GM18909 (cell line): ENCODE data around the gene RPS2.
A peak's percentile ranks its signal among the peaks of the same experiment; 100 is the strongest.
"Not testable (repeated sequence)": the region's sequence is repeated elsewhere in the genome, so short reads cannot be mapped to it uniquely, and the experiment has no call there.

Source experiments
- ATAC-seq: cut with Tn5 transposase; IDR thresholded peaks from one replicate; pipeline ENCODE4 v1.9.1; 2021; ENCODE audit warnings: mild to moderate bottlenecking; ENCODE audit not compliant: unreplicated experiment, poor library complexity

RPS2 gene

DNA sequence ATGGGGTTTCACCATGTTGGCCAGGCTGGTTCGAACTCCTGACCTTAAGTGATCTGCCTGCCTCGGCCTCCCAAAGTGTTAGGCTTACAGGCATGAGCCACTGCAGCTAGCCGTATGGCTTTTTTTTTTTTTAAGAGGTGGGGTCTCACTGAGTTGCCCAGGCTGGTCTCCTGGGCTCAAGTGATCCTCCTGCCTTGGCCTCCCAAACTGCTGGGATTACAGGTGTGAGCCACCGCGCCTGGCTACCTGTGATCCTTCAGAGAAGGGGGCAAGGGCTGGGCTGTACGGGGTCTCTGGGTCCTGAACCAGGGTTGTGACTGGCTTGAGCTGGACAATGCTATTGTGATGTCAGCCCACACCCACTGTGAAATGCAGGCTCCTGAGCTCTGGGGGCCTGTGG, 1.8 kb upstream of the RPS2 start, which contains the start of gene RNF151:
RNF151 (plus strand) TSS at position 397 of the 400 bp plus-strand sequence. CDS start 26 bp downstream, outside the sequence.
- no peak for ATAC-seq

DNA sequence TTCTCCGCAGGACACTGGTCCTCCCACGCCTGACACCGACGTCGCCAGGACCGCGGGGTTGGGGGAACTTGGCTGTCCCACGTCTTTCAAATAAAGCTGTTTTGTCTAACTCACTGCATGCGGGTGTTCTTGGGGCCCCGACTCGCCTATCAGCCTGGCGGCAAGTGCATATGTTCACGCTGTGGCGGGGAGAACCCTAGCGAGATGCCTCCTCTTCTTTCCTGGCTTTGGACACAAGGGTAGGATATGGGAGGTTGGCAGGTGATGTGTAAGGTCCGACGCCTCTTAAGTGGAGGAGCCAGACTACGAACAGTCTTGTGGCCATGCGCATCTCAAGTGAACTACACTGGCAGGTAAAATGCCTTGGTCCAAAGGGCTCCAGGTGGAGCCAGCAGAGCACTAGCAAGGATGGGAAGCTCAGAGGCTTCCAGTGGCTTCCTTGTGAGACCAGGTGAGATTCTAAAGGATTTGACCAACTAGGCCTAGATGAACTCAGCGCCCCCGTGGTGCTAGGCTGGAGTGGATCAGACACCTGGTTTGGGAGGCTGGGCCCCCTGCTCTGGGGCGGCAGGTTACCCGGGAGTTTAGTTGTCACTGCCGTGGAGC, 873 bp upstream of the RPS2 start:
- ATAC-seq: peak; percentile 2

DNA sequence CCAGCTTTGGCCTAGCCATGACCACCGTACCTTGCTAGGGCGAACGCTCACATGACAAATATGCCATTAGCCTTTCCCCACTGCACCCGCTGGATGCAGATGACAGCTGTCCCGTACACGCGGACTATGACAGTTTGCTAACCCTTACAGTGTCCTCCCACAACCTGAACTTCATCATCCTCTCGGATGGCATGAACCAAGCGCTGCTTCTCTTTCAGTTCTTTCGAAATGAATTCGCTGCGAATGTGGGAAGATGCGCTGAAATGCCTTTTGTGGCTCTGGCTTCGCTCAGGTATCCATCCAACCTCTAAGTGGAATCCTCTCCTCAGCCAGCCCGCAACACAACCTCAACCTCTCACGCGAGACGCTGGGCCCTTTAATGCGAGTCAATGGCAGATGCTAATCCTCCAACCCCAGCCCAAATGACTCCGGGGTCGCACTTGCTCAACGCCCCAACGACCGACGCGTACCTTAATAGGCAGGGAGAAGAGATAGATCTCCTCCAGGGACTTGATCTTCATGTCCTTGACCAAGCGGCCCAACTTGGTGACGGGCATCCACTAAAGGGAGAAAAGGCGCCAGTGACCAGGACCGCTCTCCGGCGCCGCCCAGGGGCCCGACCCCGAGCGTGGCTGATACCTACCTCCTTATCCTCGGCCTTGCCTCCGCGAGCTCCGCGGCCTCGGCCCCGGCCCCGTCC, 670 bp downstream of the RPS2 start:
- peak; percentile 19 for ATAC-seq

DNA sequence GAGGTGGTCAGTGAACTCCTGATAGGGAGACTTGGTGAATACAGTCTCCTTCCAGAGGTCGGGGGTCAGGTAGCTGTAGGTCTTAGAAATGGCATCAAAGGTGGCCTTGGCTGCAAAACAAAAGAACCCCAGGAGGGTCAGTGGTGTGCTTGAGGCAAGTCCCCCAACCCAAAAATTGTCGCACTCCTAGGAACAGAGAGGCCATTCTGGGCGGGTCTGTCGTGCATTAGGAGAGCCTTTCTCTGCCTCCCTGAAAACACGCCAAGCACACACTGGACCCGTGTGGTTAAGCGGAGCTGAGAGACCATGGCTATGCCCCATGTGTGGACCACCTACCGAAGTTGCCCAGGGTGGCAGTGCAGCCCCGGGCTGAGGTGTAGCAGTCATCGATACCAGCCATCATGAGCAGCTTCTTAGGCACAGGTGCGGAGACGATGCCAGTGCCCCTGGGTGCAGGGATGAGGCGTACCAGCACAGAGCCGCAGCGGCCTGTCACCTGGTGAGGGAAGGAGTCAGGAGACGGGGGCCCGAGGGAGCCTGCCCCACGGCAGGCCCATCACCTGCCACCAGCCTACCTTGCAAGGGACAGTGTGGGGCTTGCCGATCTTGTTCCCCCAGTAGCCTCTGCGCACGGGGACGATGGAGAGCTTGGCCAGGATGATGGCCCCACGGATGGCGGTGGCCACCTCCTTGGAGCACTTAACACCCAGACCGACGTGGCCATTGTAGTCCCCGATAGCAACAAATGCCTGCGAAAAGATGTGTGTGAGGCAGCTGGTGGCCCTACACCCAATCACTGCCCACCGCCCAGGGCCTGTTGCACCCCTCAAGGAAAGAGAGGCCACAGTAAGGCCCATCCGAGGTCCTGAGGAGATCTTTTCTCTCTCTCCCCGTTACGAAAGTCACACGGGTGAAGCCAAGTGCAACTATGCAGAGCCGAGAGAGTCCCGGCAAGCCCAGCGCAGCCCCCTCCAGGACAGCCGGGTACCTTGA, 2.2 kb downstream of the RPS2 start:
- not testable (repeated sequence) for ATAC-seq

DNA sequence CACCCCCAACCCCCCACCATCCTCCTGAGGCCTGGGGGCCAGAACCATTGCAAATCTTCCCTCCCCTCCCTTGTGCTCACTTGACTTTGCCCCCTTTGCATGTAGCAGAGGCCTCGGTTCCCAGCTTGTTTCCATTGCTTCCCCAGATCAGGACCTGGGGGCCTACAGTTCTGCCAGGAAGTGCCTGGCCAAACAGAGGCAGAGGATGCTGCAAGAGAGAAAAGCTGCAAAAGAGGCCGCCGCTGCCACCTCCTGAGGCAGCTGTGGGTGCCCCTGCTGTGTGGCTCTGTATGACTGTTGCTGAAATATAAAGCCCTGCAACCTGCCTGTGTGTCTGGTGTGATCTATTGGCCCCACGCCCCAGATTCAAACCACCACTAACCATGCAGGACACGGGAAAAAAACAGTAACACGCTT, 3.0 kb downstream of the RPS2 start:
- no peak for ATAC-seq

DNA sequence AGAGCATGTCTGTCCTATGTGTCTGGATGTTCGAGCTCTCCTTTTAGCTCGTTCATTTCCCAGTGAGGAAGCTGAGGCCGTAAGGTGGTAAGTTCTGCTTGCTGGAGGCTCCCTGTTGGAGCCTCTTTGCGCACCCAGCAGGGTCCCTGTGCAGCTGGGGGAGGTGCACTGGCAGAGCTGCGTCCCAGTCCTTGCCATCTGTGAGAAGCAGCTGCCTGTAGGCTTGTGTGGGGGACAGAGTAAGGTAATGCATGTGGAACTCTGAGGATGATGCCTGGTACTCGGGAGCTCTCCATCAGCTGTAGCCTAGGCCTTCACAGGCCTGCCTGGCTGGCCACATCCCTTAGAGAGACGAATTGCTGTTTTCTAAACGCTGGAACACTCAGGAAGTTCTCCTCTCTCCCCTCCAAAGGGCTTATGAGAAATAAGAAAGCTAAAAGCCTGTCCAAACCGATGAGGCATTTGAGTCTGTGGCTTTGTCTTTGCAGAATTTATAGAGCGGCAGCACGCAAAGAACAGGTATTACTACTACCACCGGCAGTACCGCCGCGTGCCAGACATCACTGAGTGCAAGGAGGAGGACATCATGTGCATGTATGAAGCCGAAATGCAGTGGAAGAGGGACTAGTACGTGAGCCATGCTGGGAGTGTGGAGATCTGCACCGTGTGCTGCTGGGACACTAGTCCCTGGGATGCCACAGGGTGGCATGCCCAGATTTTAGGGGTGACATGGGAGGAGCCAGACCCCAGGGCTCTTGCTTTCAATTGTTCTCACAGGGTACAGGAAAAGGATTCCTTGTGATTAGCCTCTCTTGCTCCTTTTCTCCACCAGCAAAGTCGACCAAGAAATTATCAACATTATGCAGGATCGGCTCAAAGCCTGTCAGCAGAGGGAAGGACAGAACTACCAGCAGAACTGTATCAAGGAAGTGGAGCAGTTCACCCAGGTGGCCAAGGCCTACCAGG, 3.7 kb downstream of the RPS2 start:
- ATAC-seq: no peak

DNA sequence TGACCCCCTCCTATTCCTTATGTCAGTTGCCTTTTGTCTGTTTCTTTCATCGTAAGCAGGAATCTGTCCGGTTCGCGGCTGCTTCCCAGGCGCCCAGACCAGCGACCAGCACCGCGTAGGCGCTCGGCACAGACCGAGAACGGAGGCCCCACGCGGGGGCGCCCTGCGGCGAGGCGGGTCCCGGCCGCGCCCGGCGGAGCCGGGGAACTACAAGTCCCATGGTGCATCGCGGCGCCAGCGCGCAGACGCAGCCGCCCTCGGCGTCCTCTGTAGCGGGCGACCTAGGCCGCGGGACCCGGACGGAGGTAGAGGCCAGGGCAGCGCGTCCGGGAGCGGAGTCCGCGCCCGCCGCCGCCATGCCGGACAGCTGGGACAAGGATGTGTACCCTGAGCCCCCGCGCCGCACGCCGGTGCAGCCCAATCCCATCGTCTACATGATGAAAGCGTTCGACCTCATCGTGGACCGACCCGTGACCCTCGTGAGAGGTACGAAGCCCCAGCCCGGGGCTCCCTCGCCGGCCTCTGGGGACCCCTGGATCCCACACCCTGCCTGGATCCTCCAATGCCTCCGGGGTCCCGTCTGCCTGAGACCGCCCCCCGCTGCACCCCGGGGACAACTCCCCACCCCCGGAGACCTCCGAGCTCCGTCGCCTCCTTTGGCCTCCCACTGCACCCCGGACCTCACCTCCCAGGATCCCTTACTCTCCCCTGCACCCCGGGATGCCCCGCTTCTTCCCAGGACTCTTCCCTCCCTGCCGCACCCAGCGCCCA, 5.2 kb downstream of the RPS2 start, which contains the start of gene NDUFB10:
NDUFB10 (plus strand) TSS at position 270 of the 771 bp plus-strand sequence; CDS start at position 357, 87 bp downstream.
- ATAC-seq: peak; percentile 80

DNA sequence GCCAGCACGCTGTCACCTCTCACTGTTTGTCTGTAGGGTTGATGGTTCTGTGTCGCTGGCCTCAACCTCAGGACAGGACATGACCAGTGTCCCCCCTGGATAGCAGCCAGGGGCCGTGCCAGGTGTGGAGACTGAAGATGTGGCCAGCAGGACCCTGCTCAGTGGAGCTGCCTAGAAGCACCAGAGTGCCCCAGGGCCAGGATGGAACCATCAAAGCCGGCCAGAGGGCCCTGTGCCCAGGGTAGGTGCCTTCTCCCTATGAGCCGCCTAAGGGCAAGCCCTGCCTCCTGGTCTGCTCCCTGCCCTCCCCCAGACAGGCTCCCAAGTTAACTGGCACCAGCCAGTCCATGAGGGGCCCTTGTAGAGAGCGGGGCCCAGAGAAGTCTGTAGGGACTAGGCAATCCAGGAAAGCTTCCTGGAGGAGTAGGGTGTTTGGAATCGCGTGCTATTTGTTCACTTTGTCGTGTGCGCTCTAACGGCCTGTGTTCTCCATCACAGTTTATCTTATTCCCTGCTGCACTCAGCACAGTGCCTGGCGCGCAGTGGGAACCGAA, 5.8 kb downstream of the RPS2 start:
- ATAC-seq: no peak

DNA sequence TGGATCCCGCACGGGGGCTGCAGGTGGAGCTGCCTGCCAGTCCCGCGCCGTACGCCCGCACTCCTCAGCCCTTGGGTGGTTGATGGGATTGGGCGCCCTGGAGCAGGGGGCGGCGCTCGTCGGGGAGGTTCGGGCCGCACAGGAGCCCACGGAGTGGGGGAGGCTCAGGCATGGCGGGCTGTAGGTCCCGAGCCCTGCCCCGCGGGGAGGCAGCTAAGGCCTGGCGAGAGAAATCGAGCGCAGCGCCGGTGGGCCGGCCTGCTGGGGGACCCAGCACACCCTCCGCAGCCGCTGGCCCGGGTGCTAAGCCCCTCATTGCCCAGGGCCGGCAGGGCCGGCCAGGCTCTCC, 6.5 kb downstream of the RPS2 start:
- ATAC-seq: not testable (repeated sequence)

DNA sequence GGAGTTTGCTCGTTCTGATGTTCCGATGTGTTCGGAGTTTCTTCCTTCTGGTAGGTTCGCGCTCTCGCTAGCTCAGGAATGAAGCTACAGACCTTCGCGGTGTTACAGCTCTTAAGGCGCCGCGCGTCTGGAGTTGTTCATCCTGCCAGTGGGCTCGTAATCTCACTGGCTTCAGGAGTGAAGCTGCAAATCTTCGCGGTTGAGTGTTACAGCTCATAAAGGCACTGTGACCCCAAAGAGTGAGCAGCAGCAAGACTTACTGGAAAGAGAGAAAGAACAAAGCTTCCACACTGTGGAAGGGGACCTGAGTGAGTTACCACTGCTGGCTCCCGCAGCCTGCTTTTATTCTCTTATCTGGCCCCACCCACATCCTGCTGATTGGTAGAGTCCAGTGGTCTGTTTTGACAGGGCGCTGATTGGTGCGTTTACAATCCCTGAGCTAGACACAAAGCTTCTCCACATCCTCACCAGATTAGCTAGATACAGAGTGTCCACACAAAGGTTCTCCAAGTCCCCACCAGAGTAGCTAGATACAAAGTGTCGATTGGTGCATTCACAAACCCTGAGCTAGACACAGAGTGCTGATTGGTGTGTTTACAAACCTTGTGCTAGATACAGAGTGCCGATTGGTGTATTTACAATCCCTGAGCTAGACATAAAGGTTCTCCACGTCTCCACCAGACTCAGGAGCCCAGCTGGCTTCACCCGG, 7.0 kb downstream of the RPS2 start:
- not testable (repeated sequence) for ATAC-seq

DNA sequence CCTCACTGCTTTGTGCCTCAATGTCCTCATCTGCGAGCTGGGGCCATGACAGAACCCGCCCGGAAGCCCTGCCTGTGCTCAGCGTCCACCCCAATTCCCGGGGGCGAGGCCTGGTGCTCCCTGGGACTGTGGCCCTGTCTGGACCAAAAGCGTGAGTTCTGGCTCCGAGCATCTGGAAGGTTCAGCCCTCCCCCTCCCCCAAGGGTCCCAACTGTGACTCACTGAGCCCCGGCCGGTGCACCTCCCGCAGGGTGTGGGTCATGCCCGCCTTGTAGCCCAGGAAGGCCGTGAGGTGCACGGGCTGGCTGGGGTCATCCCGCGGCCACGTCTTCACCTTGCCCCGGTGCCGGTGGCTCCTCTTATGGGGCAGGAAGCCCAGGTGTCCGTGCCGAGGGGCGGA, 10.9 kb downstream of the RPS2 start:
- ATAC-seq: no peak

DNA sequence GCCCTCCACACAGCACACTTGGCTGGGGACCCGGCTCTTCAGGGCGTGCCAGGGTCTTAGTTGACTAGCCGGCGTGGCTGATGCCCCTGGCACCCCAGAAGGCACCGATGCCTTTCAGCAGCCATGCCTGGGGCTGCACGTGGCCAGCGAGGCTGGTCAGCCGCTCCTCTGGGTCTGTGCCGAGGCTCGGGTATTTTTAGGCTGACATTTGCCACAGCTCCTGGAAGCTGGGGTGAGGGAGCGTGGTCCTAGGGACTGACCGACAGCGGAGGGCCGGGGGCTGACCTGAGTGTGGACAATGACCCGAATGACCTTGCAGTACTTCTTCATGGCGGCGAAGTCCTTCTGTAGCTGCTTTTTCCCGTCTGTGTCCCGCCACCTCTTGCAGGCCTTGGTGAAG, 14.1 kb downstream of the RPS2 start:
- no peak for ATAC-seq

DNA sequence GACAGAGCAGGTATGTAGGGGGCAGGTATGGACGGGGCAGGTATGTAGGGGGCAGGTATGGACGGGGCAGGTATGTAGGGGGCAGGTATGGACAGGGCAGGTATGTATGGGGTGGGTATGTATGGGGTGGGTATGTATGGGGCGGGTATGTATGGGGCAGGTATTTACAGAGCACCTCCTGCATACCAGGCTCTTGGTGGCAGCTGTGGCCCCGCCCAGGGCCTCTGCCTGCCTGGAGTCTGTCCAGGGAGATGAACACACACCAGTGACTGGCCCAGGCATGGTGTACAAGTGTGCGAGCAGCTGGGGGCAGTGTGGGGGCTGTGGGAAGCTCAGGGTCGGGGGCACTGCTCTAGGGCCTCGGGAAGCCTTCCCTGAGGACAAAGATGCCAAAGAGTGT, 14.6 kb downstream of the RPS2 start:
- no peak for ATAC-seq

DNA sequence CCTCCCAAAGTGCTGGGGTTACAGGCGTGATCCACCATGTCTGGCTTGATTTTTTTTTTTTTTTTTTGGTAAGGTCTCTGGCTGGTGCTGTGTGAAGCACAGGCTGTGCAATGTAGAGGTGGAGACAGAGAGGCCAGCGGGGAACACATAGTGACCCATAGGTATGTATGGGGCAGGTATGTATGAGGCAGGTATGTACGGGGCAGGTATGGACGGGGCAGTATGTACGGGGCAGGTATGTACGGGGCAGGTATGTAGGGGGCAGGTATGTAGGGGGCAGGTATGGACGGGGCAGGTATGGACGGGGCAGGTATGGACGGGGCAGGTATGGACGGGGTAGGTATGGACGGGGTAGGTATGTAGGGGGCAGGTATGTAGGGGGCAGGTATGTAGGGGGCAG, 15.1 kb downstream of the RPS2 start:
- ATAC-seq: no peak

DNA sequence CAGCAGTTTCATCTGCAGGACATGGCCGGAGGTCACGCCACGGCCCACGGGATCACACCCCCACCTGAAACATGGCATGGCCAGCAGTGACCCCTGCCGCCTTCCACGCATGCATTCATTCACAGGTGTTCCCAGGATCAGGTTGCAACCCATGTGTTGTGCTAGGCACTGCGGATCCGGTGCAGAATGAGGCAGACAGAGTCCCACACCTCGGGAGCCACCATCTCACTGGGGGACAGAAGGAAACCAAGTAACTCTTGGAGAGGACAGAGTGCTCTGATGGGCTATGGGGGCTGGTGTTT, 17.3 kb downstream of the RPS2 start:
- no peak for ATAC-seq

DNA sequence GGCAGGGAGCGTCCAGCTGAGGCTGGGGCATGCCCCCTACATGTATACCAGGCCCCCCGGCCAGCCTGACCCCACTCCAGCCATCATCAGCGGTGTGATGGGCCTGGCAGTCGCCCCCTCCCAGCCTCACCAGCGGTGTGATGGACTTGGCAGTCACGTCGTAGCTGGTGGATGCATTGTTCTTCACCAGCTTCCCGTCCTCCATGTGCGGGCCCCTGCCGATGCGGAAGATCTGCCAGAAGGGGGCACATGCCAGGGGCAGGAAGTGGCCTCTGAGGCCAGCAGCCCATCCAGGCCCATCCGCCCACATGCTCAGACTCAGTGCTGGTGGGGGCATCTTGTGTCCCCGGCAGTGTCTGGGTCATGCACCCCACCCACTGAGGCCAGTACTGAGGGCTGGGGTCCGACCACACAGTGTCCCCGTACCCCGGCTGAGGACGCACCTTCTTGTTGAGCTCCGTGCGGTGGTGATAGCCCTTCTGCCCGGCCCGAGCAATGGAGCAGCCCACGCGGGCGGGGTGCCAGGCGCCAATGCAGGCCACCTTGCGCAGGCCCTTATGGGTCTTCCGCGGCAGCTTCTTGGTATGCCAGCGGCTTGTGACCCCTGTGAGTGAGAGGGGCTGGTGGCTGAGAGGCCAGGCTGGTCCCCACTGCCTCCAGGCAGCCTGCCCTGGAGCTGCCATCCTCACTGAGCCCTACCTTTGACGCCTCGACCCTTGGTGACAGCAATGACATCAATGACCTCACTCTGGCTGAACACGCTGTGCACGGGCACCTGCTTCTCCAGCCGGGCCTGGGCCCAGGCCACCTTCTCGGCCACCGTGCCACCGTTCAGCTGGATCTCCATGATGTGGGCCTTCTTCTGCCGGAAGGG, 17.9 kb downstream of the RPS2 start:
- ATAC-seq: no peak
